ENCODE results near the gene RNF111. TPM values are rescaled to one million over a fixed set of nuclear protein-coding genes. Genes with fewer than 3 reads are reported as not detected.

RNF111 gene
- total RNA-seq, 1 donor from 2014 or later, result 35.3 TPM

GRCh38 chr15:59013246-59013873 is 25.9 kb downstream of the RNF111 start:
- TF ChIP-seq, protein P1, sequence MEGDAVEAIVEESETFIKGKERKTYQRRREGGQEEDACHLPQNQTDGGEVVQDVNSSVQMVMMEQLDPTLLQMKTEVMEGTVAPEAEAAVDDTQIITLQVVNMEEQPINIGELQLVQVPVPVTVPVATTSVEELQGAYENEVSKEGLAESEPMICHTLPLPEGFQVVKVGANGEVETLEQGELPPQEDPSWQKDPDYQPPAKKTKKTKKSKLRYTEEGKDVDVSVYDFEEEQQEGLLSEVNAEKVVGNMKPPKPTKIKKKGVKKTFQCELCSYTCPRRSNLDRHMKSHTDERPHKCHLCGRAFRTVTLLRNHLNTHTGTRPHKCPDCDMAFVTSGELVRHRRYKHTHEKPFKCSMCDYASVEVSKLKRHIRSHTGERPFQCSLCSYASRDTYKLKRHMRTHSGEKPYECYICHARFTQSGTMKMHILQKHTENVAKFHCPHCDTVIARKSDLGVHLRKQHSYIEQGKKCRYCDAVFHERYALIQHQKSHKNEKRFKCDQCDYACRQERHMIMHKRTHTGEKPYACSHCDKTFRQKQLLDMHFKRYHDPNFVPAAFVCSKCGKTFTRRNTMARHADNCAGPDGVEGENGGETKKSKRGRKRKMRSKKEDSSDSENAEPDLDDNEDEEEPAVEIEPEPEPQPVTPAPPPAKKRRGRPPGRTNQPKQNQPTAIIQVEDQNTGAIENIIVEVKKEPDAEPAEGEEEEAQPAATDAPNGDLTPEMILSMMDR (IDR thresholded peaks at IDR 0.05), result no peak
- H3K4me3 ChIP-seq, result no peak overlapping the region
- H3K27me3 ChIP-seq, result no peaks in the 10 kb centered on the region
- H3K9me3 ChIP-seq, result no peaks in the 10 kb centered on the region
- H3K27ac ChIP-seq, result no peak overlapping the region
- intact Hi-C loops (cut with DNase I), result no loop called here
- DNase-seq, result no peak
- peaks cover 8% of the 10 kb centered on the region for H3K4me1 ChIP-seq
- no peaks in the 10 kb centered on the region for H3K36me3 ChIP-seq
- ATAC-seq, result no peak

GRCh38 chr15:59014068-59014467 is 26.6 kb downstream of the RNF111 start:
- Histone ChIP-seq H3K4me1 (peaks cover 8% of the 10 kb centered on the region), H3K4me3 (no peak overlapping the region), H3K9me3 (no peaks in the 10 kb centered on the region), H3K36me3 (no peaks in the 10 kb centered on the region), H3K27ac (no peak overlapping the region), H3K27me3 (no peaks in the 10 kb centered on the region)
- intact Hi-C loops (cut with DNase I), result no loop called here
- DNase-seq, result no peak
- TF ChIP-seq, protein P1 (IDR thresholded peaks at IDR 0.05), result no peak
- ATAC-seq, result no peak

GRCh38 chr15:59017449-59017848 is 30.0 kb downstream of the RNF111 start:
- H3K4me1 ChIP-seq, result peaks cover 8% of the 10 kb centered on the region
- no peak overlapping the region for H3K4me3 ChIP-seq
- DNase-seq (no peak), ATAC-seq (no peak)
- H3K36me3 ChIP-seq, result no peaks in the 10 kb centered on the region
- H3K27ac ChIP-seq, result no peak overlapping the region
- intact Hi-C loops (cut with DNase I), result no loop called here
- H3K27me3 ChIP-seq, result no peaks in the 10 kb centered on the region
- TF ChIP-seq, protein P1 (IDR thresholded peaks at IDR 0.05), result no peak
- no peaks in the 10 kb centered on the region for H3K9me3 ChIP-seq

DNA sequence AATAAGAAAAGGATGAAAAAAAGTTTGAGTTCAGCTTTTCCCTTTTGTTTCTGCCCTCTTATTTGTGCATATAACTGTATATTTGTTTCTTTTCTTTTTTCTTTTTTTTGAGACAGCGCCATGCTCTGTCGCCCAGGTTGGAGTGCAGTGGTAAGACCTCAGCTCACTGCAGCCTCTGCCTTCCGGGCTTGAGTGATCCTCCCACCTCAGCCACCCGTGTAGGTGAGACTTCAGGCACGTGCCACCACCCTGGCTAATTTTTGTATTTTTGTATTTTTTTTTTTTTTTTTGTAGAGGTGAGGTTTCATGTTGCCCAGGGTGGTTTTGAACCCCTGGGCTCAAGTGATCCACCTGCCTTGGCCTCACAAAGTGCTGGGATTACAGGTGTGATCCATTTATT is 31.4 kb downstream of the RNF111 start:
- Histone ChIP-seq H3K9me3 (no peaks in the 10 kb centered on the region), H3K27ac (no peak overlapping the region), H3K4me1 (no peaks in the 10 kb centered on the region), H3K4me3 (no peak overlapping the region), H3K27me3 (no peaks in the 10 kb centered on the region), H3K36me3 (no peaks in the 10 kb centered on the region)
- no peak for DNase-seq
- ATAC-seq, result no peak
- intact Hi-C loops (cut with DNase I), result no loop called here
- TF ChIP-seq, protein P1 (IDR thresholded peaks at IDR 0.05), result no peak

- H3K4me3 ChIP-seq, result no peak overlapping the region
- H3K36me3 ChIP-seq, result peaks cover 7% of the 10 kb centered on the region
- H3K27me3 ChIP-seq, result no peaks in the 10 kb centered on the region
- H3K9me3 ChIP-seq, result no peaks in the 10 kb centered on the region
- H3K4me1 ChIP-seq, result no peaks in the 10 kb centered on the region
- ATAC-seq (no peak), DNase-seq (no peak)
- H3K27ac ChIP-seq, result no peak overlapping the region
- intact Hi-C loops (cut with DNase I), result no loop called here
- TF ChIP-seq, protein P1 (IDR thresholded peaks at IDR 0.05), result no peak
Measured at GRCh38 chr15:59020322-59020721, 32.9 kb downstream of the RNF111 start.

DNA sequence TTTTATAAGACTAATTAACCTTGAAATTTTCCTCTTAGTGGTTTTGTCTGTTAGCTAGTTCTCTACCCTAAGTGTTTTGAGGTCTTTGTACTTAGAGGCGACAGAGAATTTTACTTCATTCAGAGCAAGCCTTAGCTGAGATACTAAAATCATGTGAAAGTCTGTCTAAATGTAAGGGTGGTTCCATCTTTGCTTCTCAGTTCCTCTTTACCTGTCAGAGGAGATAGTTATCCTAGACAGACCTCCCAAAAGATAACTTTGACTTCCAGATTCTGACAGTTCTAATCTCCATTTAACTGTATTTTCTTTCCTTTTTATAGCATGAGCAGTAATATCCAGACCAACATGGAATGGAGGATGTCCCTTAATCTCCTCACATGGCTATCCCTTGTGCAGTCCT is 34.7 kb downstream of the RNF111 start:
- ATAC-seq, result no peak
- no peaks in the 10 kb centered on the region for H3K4me1 ChIP-seq

More for the DNA sequence above, 34.7 kb downstream of the RNF111 start:
- intact Hi-C loops (cut with DNase I), result no loop called here
- Histone ChIP-seq H3K27ac (no peak overlapping the region), H3K4me3 (no peak overlapping the region), H3K36me3 (peaks cover 8% of the 10 kb centered on the region), H3K27me3 (no peaks in the 10 kb centered on the region), H3K9me3 (no peaks in the 10 kb centered on the region)
- TF ChIP-seq, protein P1 (IDR thresholded peaks at IDR 0.05), result no peak
- DNase-seq, result no peak

Data from upper lobe of right lung (tissue), 1 donor.